ENCODE measurements around the gene PSMA1.

- TF ChIP-seq POLR2A (IDR thresholded peaks at IDR 0.05) = no peak
- TF ChIP-seq CTCF (IDR thresholded peaks at IDR 0.05) = no peak
These were observed 13.7 kb downstream of the PSMA1 start for GRCh38 chr11:14506532-14506931.

Data from adrenal gland (tissue), 5 donors.